ENCODE measurements around the gene PHLDB1. TPM values are rescaled to one million over a fixed set of nuclear protein-coding genes. Genes with fewer than 3 reads are reported as not detected.

The PHLDB1 gene
- total and polyA plus RNA-seq, 8 donors: 76.5 to 120 (median 91.7) TPM

GRCh38 chr11:118643995-118644345 lies 36.6 kb downstream of the PHLDB1 start:
- DNase-seq (peak in 1 of 4 donors; percentile 30), ATAC-seq (no peak)
- Histone ChIP-seq H3K27me3 (no peaks in the 10 kb centered on the region), H3K4me3 (no peak overlapping the region), H3K36me3 (peaks cover 0 to 90% of the 10 kb centered on the region in 2 donors), H3K4me1 (no peaks in the 10 kb centered on the region), H3K9me3 (no peaks in the 10 kb centered on the region), H3K27ac (no peak overlapping the region)
- TF ChIP-seq CTCF (IDR thresholded peaks at IDR 0.05): no peak
- intact Hi-C loops (cut with DNase I): no loop called here

GRCh38 chr11:118644496-118644895 lies 37.1 kb downstream of the PHLDB1 start:
- intact Hi-C loops (cut with DNase I): no loop called here
- H3K4me3 ChIP-seq: no peak overlapping the region
- H3K27me3 ChIP-seq: no peaks in the 10 kb centered on the region
- no peaks in the 10 kb centered on the region for H3K4me1 ChIP-seq
- no peak for TF ChIP-seq CTCF (IDR thresholded peaks at IDR 0.05)
- no peaks in the 10 kb centered on the region for H3K9me3 ChIP-seq
- DNase-seq (peak in 1 of 4 donors; percentile 63), ATAC-seq (no peak)
- H3K36me3 ChIP-seq: peaks cover 0 to 90% of the 10 kb centered on the region in 2 donors
- no peak overlapping the region for H3K27ac ChIP-seq

- no peak overlapping the region for H3K27ac ChIP-seq
- H3K4me3 ChIP-seq: no peak overlapping the region
- no peaks in the 10 kb centered on the region for H3K4me1 ChIP-seq
- peaks cover 4 to 90% of the 10 kb centered on the region in 2 donors for H3K36me3 ChIP-seq
- no peak for TF ChIP-seq CTCF (IDR thresholded peaks at IDR 0.05)
- H3K9me3 ChIP-seq: no peaks in the 10 kb centered on the region
- intact Hi-C loops (cut with DNase I): no loop called here
- DNase-seq: peak in 1 of 4 donors; percentile 68
- ATAC-seq: no peak
- no peaks in the 10 kb centered on the region for H3K27me3 ChIP-seq
These were observed 37.8 kb downstream of the PHLDB1 start for GRCh38 chr11:118645066-118645715.

GRCh38 chr11:118646393-118646792 lies 39.0 kb downstream of the PHLDB1 start:
- H3K9me3 ChIP-seq: no peaks in the 10 kb centered on the region
- ATAC-seq (no peak), DNase-seq (peak in 1 of 4 donors; percentile 2)
- intact Hi-C loops (cut with DNase I): no loop called here
- H3K27me3 ChIP-seq: no peaks in the 10 kb centered on the region
- H3K4me1 ChIP-seq: no peaks in the 10 kb centered on the region
- no peak for TF ChIP-seq CTCF (IDR thresholded peaks at IDR 0.05)
- no peak overlapping the region for H3K4me3 ChIP-seq
- peaks cover 8 to 90% of the 10 kb centered on the region in 2 donors for H3K36me3 ChIP-seq
- no peak overlapping the region for H3K27ac ChIP-seq

GRCh38 chr11:118648291-118648690 lies 40.9 kb downstream of the PHLDB1 start:
- DNase-seq (peak in 2 of 4 donors; percentile 19 to 31), ATAC-seq (no peak)
- Histone ChIP-seq H3K27me3 (no peaks in the 10 kb centered on the region), H3K9me3 (no peaks in the 10 kb centered on the region), H3K27ac (no peak overlapping the region), H3K4me3 (no peak overlapping the region), H3K4me1 (no peaks in the 10 kb centered on the region), H3K36me3 (peaks cover 8 to 92% of the 10 kb centered on the region in 2 donors)
- intact Hi-C loops (cut with DNase I): no loop called here
- TF ChIP-seq CTCF (IDR thresholded peaks at IDR 0.05): no peak
